WERI-Rb-1 (cell line): ENCODE data around the gene LYRM4.

Experiments used
- DNase-seq: peaks from one replicate; pipeline ENCODE4 v3.0.0-alpha.2; 2020
- H3K27ac ChIP-seq: fragments of 250-450 bp; sonication (Bioruptor Pico); 2 replicates; pipeline ENCODE4 v1.5.1; 2020; ENCODE audit warnings: mild to moderate bottlenecking, moderate library complexity
- H3K27me3 ChIP-seq: fragments of 250-450 bp; sonication (Bioruptor Pico); 2 replicates; pipeline ENCODE4 v1.5.1; 2021; ENCODE audit warnings: mild to moderate bottlenecking, low read depth, moderate library complexity; ENCODE audit not compliant: insufficient read depth, severe bottlenecking
- H3K36me3 ChIP-seq: fragments of 250-450 bp; sonication (Bioruptor Pico); 2 replicates; pipeline ENCODE4 v1.5.1; 2020; ENCODE audit warnings: mild to moderate bottlenecking, moderate library complexity
- H3K4me3 ChIP-seq: 2 replicates; pipeline ENCODE4 v1.5.1; 2011; ENCODE audit warnings: low read depth, mild to moderate bottlenecking, control low read depth, low read length
- H3K9me3 ChIP-seq: fragments of 250-450 bp; sonication (Bioruptor Pico); 2 replicates; pipeline ENCODE4 v1.5.1; 2021; ENCODE audit warnings: mild to moderate bottlenecking, moderate library complexity; ENCODE audit not compliant: severe bottlenecking
- CTCF ChIP-seq: IDR thresholded peaks from 2 replicates; pipeline ENCODE4 v1.5.1; 2011; ENCODE audit warnings: low read depth, mild to moderate bottlenecking, control low read depth, inconsistent platforms, low read length

LYRM4 gene

DNA sequence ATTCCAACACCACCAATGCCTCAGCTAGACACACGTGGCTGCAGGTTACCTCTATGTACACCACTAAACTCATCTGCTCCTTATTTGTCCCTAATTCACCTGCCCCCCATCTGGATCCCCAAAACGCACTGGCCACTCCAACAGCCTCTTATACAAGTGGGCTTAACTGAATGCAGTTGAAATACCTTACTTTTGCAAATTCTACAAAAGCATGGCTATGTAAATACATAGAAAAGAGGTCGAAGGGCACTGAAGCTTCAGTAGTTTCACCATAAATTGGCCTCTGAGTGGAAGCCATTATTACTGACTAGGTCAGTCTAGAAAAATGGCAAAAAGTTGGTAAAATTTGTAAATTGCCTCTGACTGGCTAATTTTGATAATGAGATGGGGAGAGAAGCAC lies 186.8 kb downstream of the LYRM4 start:
- no peak for DNase-seq
- H3K36me3 ChIP-seq: no peaks in the 10 kb centered on the region
- no peak overlapping the region for H3K27ac ChIP-seq
- H3K4me3 ChIP-seq: no peak overlapping the region
- TF ChIP-seq CTCF: no peak
- no peaks in the 10 kb centered on the region for H3K27me3 ChIP-seq
- H3K9me3 ChIP-seq: peaks cover 3% of the 10 kb centered on the region

DNA sequence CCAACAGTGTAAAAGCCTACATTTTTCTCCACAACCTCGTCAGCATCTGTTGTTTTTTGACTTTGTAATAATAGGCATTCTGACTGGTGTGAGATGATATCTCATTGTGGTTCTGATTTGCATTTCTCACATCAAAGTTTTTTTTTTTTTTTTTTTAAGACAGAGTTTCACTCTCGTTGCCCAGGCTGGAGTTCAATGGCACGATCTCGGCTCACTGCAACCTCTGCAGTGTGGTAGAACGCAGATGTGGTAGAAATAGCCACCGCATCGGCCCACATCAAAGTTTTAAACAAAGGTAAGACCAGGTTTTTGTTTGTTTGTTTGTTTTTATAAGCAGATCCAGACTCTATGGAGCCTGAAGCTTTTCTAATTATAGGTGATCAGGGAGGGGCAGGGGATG lies 188.3 kb downstream of the LYRM4 start:
- DNase-seq: no peak
- H3K4me3 ChIP-seq: no peak overlapping the region
- no peaks in the 10 kb centered on the region for H3K27me3 ChIP-seq
- no peak for TF ChIP-seq CTCF
- no peaks in the 10 kb centered on the region for H3K36me3 ChIP-seq
- H3K27ac ChIP-seq: no peak overlapping the region
- H3K9me3 ChIP-seq: peaks cover 3% of the 10 kb centered on the region

DNA sequence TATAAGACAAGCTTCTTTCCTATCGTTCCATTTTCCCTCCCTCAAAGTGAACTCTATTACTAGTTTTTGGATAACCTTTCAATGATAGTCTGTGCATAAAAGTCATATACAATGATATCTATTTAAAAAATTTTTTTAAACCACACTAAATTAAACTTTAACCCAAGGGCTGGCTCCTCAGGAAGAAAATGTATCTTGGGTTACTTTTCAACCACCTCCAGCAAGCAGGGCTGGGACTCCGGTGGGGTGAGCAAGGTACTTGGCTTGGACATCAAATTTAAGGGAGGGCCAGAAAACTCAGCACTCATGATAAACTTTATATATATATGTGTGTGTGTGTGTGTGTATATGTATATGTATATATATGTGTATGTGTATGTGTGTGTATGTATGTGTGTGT lies 189.5 kb downstream of the LYRM4 start:
- no peaks in the 10 kb centered on the region for H3K36me3 ChIP-seq
- no peak overlapping the region for H3K27ac ChIP-seq
- peaks cover 3% of the 10 kb centered on the region for H3K9me3 ChIP-seq
- no peak for DNase-seq
- no peak for TF ChIP-seq CTCF
- H3K27me3 ChIP-seq: no peaks in the 10 kb centered on the region
- no peak overlapping the region for H3K4me3 ChIP-seq

DNA sequence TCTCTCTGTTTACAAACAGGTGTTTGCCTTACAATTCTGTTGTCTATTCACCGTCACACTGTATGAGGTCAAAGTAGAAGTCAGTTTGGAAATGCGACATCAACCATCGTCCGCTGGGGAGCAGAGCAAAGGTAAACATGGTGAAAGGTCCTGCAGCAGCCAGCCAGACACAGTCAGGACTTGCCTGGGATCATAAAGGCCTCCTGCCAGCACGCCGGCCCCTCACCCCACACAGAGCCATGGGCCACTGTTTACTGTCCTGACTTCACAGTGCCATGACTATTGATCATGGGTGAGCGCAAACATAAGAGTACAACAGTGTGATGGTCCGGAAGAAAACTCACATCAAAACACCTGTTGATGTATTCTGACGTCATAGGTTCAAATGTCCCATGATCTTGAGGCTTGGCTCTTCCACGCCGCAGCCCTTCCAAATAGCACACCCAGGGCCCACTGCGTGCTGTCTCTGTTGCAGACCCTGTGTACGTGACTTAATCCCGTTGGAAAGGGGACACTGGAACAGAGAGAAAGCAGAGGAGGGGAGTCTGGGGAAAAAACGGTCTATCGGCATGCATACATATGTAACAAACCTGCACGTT lies 192.5 kb downstream of the LYRM4 start:
- Histone ChIP-seq H3K27ac (no peak overlapping the region), H3K27me3 (no peaks in the 10 kb centered on the region), H3K4me3 (no peak overlapping the region), H3K36me3 (no peaks in the 10 kb centered on the region), H3K9me3 (no peaks in the 10 kb centered on the region)
- TF ChIP-seq CTCF: no peak
- DNase-seq: no peak

- Histone ChIP-seq H3K4me3 (no peak overlapping the region), H3K9me3 (no peaks in the 10 kb centered on the region), H3K27ac (no peak overlapping the region), H3K27me3 (no peaks in the 10 kb centered on the region), H3K36me3 (no peaks in the 10 kb centered on the region)
- no peak for TF ChIP-seq CTCF
- no peak for DNase-seq
Measured at GRCh38 chr6:5067305-5067704, 193.4 kb downstream of the LYRM4 start.

- Histone ChIP-seq H3K27me3 (no peaks in the 10 kb centered on the region), H3K36me3 (no peaks in the 10 kb centered on the region), H3K4me3 (no peak overlapping the region), H3K27ac (no peak overlapping the region), H3K9me3 (no peaks in the 10 kb centered on the region)
- DNase-seq: no peak
- TF ChIP-seq CTCF: no peak
Measured at GRCh38 chr6:5066456-5067093, 194.2 kb downstream of the LYRM4 start.
